Neutrophil (primary cell): ENCODE data around the gene KRT85.
"Not testable (repeated sequence)": the region's sequence is repeated elsewhere in the genome, so short reads cannot be mapped to it uniquely, and the experiment has no call there.

Experiments
- H3K27ac ChIP-seq: fragments of 200-600 bp; sonication (generic); 2 replicates; pipeline ENCODE4 v1.5.1; 2016; ENCODE audit warnings: mild to moderate bottlenecking, moderate library complexity
- H3K27me3 ChIP-seq: fragments of 200-600 bp; sonication (generic); 2 replicates; pipeline ENCODE4 v1.6.0; 2016; ENCODE audit warnings: mild to moderate bottlenecking
- H3K36me3 ChIP-seq: fragments of 200-600 bp; sonication (generic); 2 replicates; pipeline ENCODE4 v1.5.1; 2017
- H3K4me1 ChIP-seq, 2 experiments: fragments of 200-600 bp in 1 of 2; sonication (generic) in 1 of 2; 1 replicate in 1 of 2; 2 replicates in 1 of 2; pipeline versions ENCODE4 v1.5.1 to v1.6.1; 2013 to 2016; ENCODE audit warnings: low read depth in 1 of 2, low read length in 1 of 2, mild to moderate bottlenecking in 1 of 2, moderate library complexity in 1 of 2; ENCODE audit not compliant: control insufficient read depth in 1 of 2, insufficient read depth in 1 of 2
- H3K4me3 ChIP-seq, 2 experiments: fragments of 200-600 bp in 1 of 2; sonication (generic) in 1 of 2; 1 replicate in 1 of 2; 2 replicates in 1 of 2; pipeline ENCODE4 v1.5.1; 2013 to 2016; ENCODE audit warnings: low read depth in 1 of 2, low read length in 1 of 2, mild to moderate bottlenecking in 1 of 2, moderate library complexity in 1 of 2
- H3K9me3 ChIP-seq: fragments of 200-600 bp; sonication (generic); 2 replicates; pipeline ENCODE4 v1.5.1; 2016
- TF ChIP-seq, protein P1 (sequence below): fragments of 200-600 bp; sonication (generic); IDR thresholded peaks from 2 replicates; pipeline ENCODE4 v1.5.1; 2016; ENCODE audit warnings: antibody characterized with exemption

The KRT85 gene

GRCh38 chr12:52413202-52413601 lies 45.9 kb upstream of the KRT85 start:
- H3K9me3 ChIP-seq: no peaks in the 10 kb centered on the region
- H3K27ac ChIP-seq: no peak overlapping the region
- H3K27me3 ChIP-seq: peaks cover 7% of the 10 kb centered on the region
- TF ChIP-seq, protein P1, sequence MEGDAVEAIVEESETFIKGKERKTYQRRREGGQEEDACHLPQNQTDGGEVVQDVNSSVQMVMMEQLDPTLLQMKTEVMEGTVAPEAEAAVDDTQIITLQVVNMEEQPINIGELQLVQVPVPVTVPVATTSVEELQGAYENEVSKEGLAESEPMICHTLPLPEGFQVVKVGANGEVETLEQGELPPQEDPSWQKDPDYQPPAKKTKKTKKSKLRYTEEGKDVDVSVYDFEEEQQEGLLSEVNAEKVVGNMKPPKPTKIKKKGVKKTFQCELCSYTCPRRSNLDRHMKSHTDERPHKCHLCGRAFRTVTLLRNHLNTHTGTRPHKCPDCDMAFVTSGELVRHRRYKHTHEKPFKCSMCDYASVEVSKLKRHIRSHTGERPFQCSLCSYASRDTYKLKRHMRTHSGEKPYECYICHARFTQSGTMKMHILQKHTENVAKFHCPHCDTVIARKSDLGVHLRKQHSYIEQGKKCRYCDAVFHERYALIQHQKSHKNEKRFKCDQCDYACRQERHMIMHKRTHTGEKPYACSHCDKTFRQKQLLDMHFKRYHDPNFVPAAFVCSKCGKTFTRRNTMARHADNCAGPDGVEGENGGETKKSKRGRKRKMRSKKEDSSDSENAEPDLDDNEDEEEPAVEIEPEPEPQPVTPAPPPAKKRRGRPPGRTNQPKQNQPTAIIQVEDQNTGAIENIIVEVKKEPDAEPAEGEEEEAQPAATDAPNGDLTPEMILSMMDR: no peak
- H3K4me3 ChIP-seq: no peak overlapping the region
- no peaks in the 10 kb centered on the region for H3K4me1 ChIP-seq
- no peaks in the 10 kb centered on the region for H3K36me3 ChIP-seq

GRCh38 chr12:52411815-52412214 lies 44.5 kb upstream of the KRT85 start:
- Histone ChIP-seq H3K9me3 (no peaks in the 10 kb centered on the region), H3K27ac (no peak overlapping the region), H3K4me1 (no peaks in the 10 kb centered on the region), H3K27me3 (peaks cover 7% of the 10 kb centered on the region), H3K36me3 (no peaks in the 10 kb centered on the region), H3K4me3 (no peak overlapping the region)
- TF ChIP-seq, protein P1: no peak

DNA sequence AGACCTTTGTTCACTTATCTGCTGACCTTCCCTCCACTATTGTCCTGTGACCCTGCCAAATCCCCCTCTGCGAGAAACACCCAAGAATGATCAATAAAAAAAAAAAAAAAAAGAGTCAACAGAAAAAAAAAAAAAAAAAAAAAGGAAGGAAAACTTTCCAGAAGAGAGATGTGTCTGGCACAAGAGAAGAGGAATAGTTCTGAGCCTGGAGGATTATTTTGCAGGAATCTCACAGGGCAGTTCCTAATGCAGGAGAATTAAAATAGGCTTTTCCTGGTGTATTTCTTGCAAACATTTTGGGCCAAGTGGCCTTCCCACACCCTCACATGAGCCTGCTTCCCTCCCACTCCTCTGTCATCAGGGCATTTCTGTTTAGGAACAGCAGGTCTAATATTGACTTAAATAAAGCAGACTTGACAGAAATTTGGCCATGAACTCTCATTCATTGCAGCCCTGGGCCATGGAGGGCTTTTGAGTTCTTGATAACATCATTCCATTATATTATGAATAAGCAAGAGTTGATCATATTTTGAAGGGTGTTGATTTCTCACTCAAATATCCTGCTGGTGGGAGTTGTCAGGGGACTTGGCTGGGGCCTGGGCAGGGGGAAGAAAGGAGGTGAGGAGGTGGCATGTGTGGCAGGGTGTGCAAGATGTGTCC lies 43.4 kb upstream of the KRT85 start:
- H3K9me3 ChIP-seq, H3K27me3 ChIP-seq, H3K36me3 ChIP-seq, H3K4me3 ChIP-seq, H3K4me1 ChIP-seq, H3K27ac ChIP-seq: not testable (repeated sequence)

GRCh38 chr12:52407918-52408317 lies 40.6 kb upstream of the KRT85 start:
- H3K27ac ChIP-seq: no peak overlapping the region
- H3K4me3 ChIP-seq: no peak overlapping the region
- no peaks in the 10 kb centered on the region for H3K36me3 ChIP-seq
- TF ChIP-seq, protein P1: no peak
- no peaks in the 10 kb centered on the region for H3K4me1 ChIP-seq
- no peaks in the 10 kb centered on the region for H3K27me3 ChIP-seq
- H3K9me3 ChIP-seq: no peaks in the 10 kb centered on the region

- TF ChIP-seq, protein P1: no peak
- Histone ChIP-seq H3K4me1 (no peaks in the 10 kb centered on the region), H3K27ac (no peak within 1 kb of the TSS), H3K27me3 (no peaks in the 10 kb centered on the region), H3K4me3 (no peak within 1 kb of the TSS), H3K36me3 (no peaks in the 10 kb centered on the region), H3K9me3 (no peaks in the 10 kb centered on the region)
Observed at GRCh38 chr12:52405922-52406385, 38.7 kb upstream of the KRT85 start, which contains the start of gene KRT82. KRT82 (minus strand) TSS chr12:52406335; CDS start chr12:52406277, 58 bp downstream.

DNA sequence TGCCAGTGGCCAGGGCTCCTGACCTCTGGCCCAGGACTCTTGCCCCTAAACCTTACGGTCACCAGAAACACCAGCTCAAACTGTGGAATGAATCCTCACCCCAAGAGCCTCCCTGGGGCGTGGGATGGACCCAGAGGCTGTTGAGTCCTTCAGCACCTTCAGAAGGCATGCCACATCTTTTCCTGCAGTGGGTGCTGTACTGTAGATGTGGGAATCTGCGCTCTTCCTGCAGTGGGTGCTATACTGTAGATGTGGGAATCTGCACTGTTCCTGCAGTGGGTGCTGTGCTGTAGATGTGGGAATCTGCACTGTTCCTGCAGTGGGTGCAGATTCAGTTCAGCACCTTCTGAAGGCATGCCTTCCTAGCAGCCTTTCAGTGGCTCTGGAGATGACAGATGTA lies 37.7 kb upstream of the KRT85 start:
- H3K27ac ChIP-seq: no peak overlapping the region
- no peaks in the 10 kb centered on the region for H3K27me3 ChIP-seq
- no peaks in the 10 kb centered on the region for H3K36me3 ChIP-seq
- TF ChIP-seq, protein P1: no peak
- no peaks in the 10 kb centered on the region for H3K4me1 ChIP-seq
- H3K4me3 ChIP-seq: no peak overlapping the region
- no peaks in the 10 kb centered on the region for H3K9me3 ChIP-seq
